Stimulated activated CD8-positive, alpha-beta memory T cell treated with anti-CD3 and anti-CD28 coated beads, Interleukin-12 subunit alpha, Interleukin-12 subunit beta, amount 100 ng/mL, for 24 hours (primary cell): ENCODE results near the gene RERGL.
"Not testable (repeated sequence)": the region's sequence is repeated elsewhere in the genome, so short reads cannot be mapped to it uniquely, and the experiment has no call there.

Experiments used
- DNase-seq: peaks from one replicate; pipeline ENCODE4 v3.0.0-alpha.2; 2020; ENCODE audit errors: extremely low read depth

The RERGL gene

DNA sequence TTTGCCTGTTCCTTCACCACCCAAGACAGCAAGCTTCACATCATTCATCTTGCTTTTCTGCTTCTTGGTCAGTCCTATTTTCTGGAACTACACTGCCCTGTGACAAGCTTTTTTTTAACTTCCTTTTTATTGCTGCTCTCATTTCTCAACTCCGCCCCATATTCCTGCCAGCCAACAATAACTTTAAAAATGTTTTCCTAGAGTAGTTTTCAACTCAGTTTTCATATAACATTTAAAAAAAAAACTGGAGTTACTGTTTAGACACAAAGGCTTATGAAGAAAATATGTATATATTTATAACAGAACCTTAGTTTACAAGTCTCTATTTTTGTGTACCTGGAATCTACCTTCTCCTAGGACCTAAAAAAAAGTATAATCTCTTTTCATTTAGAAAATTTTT lies at the start of gene RERGL:
Gene RERGL (minus strand): TSS at position 101 of the 400 bp plus-strand sequence. CDS start 53 bp downstream, at position 48.
- DNase-seq: no peak

DNA sequence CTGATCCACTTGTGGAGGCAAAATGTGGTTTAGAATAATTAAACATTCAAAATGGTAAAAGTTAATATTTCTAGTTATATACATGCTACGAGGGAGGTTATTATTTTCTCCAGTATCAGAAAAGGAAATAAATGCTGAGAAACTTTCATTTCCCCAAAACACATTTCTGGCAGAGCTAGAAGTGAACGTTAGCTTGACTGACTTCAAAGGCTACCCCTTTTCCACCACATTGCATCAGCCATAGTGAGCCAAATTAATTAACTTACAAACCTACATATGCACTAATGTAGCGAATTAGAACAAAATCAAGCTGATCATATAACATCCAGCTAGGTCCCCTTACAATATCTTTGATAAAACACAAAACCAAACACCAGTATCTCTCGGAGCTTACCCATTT lies 49.3 kb upstream of the RERGL start:
- no peak for DNase-seq

- no peak for DNase-seq
Measured at GRCh38 chr12:18135509-18135908, 45.5 kb upstream of the RERGL start.

DNA sequence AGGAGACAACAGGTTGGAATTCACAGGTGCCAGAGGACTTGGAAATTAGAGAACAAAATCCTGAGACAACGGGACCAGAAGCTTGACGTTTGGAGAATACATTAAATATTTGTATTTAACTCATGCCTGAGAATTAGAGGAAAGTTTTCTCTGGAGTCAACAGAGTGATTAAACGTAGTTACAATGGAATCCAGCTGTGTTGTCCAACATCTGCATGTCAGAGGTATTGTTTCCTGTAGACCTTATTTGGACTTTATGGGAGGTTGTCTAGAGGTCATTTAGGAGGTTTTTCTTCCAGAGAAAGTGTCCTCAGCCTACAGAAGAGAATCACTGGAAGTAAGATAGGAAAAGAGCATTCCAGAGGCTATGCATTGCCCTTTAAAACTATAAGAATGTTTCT lies 45.1 kb upstream of the RERGL start:
- no peak for DNase-seq

DNA sequence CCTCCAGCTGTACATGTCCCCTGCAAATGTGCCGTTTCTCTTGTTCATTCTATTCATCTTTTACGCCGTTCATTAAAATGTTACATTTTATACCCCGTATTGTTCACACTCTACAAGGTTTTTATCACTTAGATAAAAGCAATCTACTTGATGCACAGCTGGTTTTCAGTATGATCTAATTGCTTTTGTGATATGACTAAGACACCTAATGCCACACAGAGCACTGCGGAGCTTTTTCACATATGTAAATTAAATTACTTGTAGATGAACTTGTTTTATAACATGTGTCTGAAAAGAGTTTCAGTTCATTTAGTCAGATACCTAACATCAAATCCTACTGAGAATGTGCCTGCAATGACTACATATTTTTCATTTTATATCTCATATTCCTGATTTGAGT lies 40.9 kb upstream of the RERGL start:
- no peak for DNase-seq

GRCh38 chr12:18123707-18124106 lies 33.7 kb upstream of the RERGL start:
- no peak for DNase-seq

DNA sequence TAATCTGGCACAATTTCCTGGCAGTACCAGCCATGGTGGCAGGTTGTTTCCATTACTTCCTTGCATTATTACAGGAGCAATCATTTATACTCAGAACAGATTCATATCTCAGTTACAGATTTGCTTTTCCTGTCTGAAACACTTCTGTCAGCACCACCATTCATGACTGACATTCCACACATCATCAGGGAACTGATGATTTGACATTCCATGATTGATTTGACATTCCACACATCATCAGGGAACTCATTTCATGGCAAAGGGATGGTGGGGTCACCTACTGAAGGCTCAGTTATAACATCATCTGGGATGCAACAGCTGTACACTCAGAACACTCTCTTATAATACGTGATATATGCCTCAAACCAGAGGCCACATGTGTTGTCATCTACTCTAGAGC lies 30.9 kb upstream of the RERGL start:
- DNase-seq: no peak

DNA sequence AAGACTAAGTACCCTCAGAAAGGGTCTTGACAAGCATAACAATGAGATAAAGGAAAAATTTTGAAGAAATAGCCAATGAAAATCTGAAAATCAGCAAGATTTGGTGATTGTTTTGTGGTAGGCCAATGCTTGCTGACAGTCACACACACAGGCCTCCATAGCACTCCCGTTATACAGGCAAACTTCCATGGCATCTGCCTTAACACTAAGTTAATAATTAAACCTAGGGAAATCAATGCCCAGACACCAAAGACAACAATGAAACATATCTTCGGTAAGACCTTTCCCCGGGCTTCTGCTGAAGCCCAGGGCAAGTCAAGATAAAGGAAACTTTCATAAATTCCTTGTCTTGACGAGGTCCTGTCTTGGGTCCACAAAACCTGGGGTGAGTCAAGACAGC lies 18.6 kb upstream of the RERGL start:
- DNase-seq: no peak

- no peak for DNase-seq
Measured at GRCh38 chr12:18103624-18104023, 13.6 kb upstream of the RERGL start.

- DNase-seq: no peak
Measured at GRCh38 chr12:18101043-18101442, 11.1 kb upstream of the RERGL start.

DNA sequence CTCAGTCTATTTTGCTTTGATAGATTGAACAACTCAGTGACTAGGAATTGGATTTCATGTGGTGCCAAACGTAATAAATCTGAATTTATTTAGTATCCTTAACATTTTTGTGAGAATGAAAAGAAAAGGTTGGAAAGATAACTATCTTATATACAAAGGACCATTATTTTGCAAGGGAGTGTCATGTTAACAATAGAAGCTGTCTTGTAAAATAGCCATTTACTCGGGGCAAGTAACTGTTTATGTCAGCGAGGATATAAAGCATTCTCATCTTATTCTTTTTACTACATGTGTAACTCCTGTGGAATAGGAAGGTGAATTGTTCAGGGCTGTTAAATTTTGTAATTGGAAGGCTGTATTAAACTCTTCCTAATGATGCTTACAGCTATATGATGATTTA lies 5.9 kb downstream of the RERGL start:
- DNase-seq: no peak

- DNase-seq: no peak
Measured at GRCh38 chr12:18079541-18080246, 10.3 kb downstream of the RERGL start.

DNA sequence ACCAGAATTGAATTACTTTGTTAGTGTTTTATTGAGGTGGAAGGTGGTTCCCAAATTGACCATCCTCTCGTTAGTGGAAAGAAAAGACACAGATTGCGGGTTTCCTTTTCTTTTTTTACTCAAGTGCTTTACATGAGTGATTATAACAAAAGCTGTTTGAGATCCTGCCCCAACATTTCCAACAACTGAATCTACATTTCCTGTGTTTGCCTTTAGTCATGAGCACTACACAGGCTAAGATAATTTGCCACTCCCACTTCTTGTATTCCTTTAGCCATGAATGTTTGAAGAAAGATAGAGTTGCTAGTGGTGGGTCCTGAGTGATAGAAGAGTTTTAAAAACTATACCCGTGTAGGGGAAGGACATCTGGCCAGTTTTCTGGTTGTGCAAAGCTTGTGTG lies 16.0 kb downstream of the RERGL start:
- no peak for DNase-seq

- DNase-seq: no peak
Measured at GRCh38 chr12:18072723-18073122, 17.3 kb downstream of the RERGL start.

GRCh38 chr12:18071336-18071735 lies 18.7 kb downstream of the RERGL start:
- DNase-seq: no peak

- DNase-seq: no peak
Measured at GRCh38 chr12:18068355-18068754, 21.6 kb downstream of the RERGL start.

GRCh38 chr12:18066666-18067065 lies 23.3 kb downstream of the RERGL start:
- no peak for DNase-seq

DNA sequence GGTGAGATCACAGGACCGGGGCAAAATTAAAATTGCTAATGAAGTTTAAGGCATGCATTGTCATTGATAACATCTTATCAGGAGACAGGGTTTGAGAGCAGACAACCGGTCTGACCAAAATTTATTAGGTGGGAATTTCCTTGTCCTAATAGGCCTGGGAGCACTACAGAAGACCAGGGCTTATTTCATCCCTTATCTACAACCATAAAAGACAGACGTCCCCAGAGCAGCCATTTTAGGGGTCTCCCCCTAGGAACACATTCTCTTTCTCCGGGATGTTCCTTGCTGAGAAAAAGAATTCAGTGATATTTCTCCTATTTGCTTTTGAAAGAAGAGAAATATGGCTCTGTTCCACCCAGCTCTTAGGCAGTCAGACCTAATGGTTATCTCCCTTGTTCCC lies 27.1 kb downstream of the RERGL start:
- not testable (repeated sequence) for DNase-seq

- DNase-seq: no peak
Measured at GRCh38 chr12:18057051-18057450, 32.9 kb downstream of the RERGL start.

DNA sequence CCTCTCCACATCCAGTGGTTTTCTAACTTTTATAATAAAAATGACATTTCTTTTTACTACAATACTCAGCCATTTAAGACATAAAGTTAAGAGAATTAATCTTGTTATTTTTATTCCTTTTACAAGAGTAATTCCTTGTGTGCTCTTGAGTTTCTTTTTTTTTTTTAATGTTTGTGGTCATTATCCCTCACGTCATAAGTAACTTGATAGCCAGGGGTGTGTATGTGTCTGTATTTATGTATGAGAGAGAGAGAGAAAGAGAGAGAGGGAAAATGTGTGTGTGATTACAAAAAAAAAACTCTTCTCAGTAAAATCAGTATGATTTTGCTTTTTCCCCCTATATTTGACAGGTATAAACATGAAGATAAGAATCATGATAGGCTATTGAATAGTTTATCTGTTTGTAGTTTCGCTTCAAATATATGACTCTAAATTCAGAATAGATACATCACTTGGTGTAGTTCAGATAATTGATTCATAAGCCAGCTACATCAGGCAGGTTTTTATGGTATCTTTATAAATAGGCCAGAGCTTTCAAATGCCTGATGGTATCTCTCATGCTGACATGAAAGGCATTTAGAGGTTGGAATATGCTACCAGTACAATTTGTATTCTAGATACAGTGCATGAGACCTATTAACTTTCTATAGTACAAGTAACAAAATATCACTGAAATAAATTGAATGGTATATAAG lies 34.9 kb downstream of the RERGL start:
- DNase-seq: no peak

- DNase-seq: no peak
Measured at GRCh38 chr12:18045446-18045992, 44.5 kb downstream of the RERGL start.

- not testable (repeated sequence) for DNase-seq
Measured at GRCh38 chr12:18040060-18040742, 49.8 kb downstream of the RERGL start.
